ENCODE measurements around the gene CACNA2D2.

CACNA2D2 gene

GRCh38 chr3:50318615-50319014 lies 184.8 kb downstream of the CACNA2D2 start:
- no peak for TF ChIP-seq ZFX (IDR thresholded peaks at IDR 0.05)
- TF ChIP-seq, protein P1, sequence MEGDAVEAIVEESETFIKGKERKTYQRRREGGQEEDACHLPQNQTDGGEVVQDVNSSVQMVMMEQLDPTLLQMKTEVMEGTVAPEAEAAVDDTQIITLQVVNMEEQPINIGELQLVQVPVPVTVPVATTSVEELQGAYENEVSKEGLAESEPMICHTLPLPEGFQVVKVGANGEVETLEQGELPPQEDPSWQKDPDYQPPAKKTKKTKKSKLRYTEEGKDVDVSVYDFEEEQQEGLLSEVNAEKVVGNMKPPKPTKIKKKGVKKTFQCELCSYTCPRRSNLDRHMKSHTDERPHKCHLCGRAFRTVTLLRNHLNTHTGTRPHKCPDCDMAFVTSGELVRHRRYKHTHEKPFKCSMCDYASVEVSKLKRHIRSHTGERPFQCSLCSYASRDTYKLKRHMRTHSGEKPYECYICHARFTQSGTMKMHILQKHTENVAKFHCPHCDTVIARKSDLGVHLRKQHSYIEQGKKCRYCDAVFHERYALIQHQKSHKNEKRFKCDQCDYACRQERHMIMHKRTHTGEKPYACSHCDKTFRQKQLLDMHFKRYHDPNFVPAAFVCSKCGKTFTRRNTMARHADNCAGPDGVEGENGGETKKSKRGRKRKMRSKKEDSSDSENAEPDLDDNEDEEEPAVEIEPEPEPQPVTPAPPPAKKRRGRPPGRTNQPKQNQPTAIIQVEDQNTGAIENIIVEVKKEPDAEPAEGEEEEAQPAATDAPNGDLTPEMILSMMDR (conservative IDR thresholded peaks at IDR 0.05), result no peak
- H3K27ac ChIP-seq, result no peak overlapping the region

GRCh38 chr3:50318163-50318562 lies 185.3 kb downstream of the CACNA2D2 start:
- TF ChIP-seq, protein P1 (conservative IDR thresholded peaks at IDR 0.05), result no peak
- TF ChIP-seq ZFX (IDR thresholded peaks at IDR 0.05), result no peak
- H3K27ac ChIP-seq, result no peak overlapping the region

- TF ChIP-seq ZFX (IDR thresholded peaks at IDR 0.05), result no peak
- TF ChIP-seq, protein P1 (conservative IDR thresholded peaks at IDR 0.05), result no peak
- H3K27ac ChIP-seq, result no peak overlapping the region
Observed at GRCh38 chr3:50317300-50317699, 186.1 kb downstream of the CACNA2D2 start.

- no peak overlapping the region for H3K27ac ChIP-seq
- TF ChIP-seq ZFX (IDR thresholded peaks at IDR 0.05), result no peak
Observed at GRCh38 chr3:50316657-50317242, 186.7 kb downstream of the CACNA2D2 start.

DNA sequence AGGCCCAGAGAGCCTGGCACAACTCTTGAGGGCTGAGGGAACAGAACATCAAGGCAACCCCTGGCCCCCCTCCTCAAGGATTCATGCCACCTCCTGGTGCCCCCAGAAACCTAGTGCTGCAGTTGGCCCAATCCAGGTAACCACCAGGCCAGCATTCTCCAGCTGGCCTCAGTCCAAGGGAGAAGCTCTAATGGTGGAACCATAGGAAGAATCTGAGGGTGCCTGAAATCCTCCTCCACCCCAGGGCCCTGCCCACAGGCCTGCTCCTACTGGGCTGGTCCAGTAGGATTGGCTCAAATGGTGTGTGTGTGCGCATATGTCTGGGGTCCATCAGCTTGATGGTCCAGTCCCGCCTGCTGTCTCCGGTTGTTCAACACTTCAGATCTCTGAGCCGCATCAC lies 188.6 kb downstream of the CACNA2D2 start:
- TF ChIP-seq, protein P1 (conservative IDR thresholded peaks at IDR 0.05), result no peak
- TF ChIP-seq ZFX (IDR thresholded peaks at IDR 0.05), result no peak
- H3K27ac ChIP-seq, result no peak overlapping the region

DNA sequence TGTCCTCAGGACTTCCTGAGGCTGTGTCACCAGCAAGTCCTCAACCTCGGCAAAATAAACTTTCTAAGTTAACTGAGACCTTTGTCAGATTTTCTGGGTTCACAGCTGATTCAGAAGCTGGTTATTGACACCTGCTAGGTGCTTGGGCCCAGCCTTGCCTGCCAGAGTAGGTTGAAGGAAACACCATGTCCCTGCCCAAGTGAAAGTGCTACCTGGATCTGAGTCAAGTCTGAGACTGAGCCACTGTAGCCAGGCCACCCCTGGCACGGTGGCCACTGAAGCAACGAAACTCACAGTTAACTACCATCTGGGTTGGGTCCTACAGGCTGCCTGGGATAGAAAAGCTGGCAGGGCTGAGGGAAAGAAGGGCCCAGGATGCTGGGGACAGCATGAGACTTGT lies 189.1 kb downstream of the CACNA2D2 start:
- TF ChIP-seq, protein P1 (conservative IDR thresholded peaks at IDR 0.05), result no peak
- TF ChIP-seq ZFX (IDR thresholded peaks at IDR 0.05), result no peak
- peak overlapping the region; percentile 1; the same call in 1 of the 2 replicates for H3K27ac ChIP-seq
